HG03159 (cell line): ENCODE data around the gene CTNS.

ENCODE experiments used
- ATAC-seq: cut with Tn5 transposase; IDR thresholded peaks from one replicate; pipeline ENCODE4 v1.9.1; 2021; ENCODE audit warnings: mild to moderate bottlenecking, moderate library complexity; ENCODE audit not compliant: unreplicated experiment

CTNS gene

DNA sequence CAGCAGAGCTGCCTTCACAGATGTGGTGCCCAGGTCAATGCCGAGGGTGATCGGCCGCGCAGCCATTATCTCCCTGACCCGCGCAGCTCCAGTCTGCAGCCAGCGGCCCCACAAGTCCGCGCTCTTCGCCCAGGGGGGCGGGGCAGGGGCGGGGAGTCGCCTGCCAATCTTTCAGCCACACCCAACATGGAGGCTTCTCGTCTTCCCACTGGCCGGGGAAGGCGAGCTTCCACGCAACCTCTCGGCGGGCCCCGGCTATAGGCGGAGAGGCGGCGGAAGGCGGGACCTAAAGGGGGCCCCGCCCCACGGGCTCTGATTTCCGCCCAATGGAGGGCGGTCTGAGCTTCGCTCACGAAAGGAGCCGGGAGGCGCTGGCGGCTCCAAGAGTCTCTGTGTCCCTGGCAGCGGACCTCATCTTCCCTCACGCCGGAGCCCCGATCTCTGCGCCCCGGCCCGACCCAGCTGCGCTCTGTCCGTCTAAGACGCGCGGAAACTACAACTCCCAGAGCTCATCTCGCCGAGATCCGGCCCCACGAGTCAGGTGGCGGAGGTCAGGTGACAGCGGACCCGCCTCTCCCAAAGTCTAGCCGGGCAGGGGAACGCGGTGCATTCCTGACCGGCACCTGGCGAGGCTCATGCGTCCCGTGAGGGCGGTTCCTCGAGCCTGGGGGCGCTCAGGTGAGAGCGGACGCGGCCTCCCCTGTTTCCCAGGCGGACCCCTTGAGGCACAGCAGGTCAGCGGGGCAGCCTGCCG lies at the start of gene CTNS, which contains the start of gene SHPK:
TSS of gene CTNS (plus strand) at position 607 of the 754 bp plus-strand sequence. CDS start 3,447 bp downstream, outside the sequence.
TSS of gene SHPK (minus strand) at position 97 of the 754 bp plus-strand sequence. CDS start at position 66, 31 bp downstream.
- peak; percentile 89 for ATAC-seq

DNA sequence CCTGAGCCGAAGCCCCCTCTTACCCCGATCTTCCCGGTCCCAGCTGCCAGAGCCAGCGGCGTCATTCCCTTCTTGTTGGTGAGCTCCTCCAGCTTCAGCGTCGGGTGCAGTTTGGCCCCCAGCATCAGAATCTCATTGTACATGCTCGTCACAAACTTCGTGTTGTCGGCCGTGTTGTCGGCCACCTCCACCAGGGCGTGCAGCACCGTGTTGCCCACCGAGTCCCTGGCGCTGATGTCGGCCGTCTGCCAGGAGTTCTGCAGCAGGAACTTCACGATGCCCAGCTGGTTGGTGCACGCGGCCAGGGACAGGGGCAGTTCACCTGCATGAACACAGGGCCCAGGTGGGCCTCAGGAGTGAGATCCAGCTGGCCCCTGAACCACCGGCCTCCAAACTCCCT lies 46.8 kb upstream of the CTNS start:
- ATAC-seq: no peak

DNA sequence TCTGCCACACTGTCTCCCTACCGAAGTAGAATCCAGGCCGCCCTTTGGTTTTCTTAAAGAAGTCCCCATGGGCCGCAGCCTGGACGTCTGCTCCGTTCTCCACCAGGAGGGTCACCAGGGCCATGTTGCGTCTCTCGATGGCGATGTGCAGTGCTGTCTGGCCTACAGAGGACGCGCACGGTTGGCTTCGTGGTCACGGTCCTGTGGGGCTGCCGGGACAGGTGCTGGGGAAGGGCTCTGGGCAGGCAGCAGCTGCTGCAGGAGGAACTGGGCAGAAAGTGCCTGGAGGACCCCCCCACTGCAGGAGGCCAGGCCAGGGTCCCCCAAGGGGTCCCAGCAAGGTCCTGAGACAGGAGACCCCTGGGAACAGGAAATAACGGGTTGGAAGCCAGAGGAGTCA lies 46.3 kb upstream of the CTNS start:
- ATAC-seq: no peak

DNA sequence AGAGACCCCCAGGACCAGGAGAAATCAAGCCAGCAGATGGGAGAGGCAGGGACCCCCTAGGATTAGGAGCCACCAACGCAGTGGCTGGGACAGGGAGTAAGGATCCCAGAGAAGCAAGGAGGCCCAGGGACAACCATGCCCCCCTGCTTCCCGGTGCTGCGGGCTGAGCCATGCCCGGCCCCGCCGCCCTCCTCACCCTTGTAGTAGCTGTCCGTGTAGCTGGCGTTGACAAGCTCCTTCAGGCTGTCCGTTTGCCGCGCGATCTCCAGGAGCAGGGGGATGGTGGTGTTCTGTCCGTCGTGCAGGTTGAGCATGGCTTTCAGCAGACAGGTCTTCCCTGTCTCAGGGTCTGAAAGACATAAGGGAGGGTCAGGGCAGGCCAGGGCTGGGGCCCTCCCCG lies 45.8 kb upstream of the CTNS start:
- ATAC-seq: no peak

DNA sequence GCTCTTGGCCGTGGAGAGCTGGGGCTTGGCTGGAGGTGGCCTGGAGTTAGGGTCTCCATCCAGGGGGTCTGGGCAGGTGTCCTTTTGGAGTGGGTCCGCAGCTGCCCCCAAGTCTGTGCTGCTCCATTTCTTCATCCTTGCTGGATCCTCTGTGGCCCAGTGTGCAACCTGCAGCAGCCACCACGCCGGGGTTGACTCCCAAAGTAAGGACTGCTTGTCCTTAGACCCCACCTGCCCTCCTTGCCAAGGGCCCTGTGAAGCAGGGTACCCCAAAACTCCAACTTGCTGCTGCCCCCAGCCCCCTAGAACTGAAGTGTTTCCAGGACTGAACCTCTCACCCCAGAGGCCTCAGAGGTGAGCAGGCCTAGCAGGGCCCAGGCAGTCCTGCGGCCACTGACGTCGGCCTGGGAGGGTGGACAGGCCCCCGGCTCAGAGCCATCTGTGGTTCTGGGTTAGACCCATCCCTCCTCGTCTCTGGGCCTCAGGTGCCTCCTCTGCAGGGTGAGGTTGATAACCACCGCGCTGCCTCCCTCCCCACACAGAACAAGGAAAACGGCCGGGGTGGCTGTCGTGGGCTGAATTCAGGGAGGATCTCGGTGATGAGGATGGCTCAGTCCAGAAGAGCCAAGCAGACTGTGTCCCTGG lies 44.2 kb upstream of the CTNS start:
- no peak for ATAC-seq

DNA sequence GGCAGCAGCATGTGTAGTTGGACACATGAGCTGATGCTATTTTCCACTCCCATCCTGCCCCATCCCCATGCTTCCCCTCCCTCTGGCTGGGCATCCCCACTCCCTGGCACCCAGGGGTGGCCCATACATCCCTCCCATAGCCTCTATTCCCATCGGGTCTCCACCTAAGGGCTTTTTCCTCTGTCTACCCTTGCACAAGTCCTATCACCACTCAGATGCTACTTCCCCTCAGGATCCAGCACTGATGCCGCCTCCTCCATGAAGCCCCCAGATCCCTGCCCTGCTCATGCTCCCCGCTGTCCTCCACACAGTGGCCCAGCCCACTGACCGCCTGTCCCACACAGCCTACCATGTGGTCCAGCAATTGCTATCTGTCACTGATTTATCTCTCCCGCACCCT lies 43.2 kb upstream of the CTNS start:
- no peak for ATAC-seq

DNA sequence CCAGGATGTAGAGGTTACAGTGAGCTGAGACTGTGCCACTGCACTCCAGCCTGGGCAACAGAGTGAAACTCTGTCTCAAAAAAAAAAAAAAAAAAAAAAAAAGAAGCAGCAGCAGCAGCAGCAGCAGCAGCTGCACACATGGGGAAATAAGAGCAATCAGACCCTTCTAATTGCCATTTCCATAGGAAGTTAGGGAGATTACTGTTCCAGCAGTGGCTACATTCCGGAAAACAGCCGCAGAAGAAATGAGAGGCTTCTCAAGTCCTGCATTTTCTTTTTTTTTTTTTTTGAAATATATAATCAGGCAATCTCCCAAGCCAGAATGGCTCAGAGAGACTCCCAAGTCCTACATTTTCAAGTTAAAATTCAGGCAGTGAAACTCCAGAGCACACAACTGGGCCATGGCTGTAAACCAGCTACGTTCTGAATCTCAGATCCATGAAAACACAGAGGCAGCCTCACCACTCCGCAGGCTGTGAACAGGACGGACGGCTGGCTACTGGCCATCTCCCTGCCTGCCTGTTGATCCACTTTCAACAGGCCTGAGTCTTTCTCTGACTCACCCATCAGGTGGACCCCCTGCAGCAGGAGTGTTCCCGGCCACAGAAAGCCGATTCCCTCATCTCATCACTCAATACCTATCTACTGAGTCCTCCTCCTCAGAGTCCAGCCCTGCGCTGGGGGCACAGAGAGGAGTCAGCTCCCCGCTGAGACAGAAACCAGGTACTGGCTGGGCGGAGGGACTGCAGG lies 42.3 kb upstream of the CTNS start:
- no peak for ATAC-seq

DNA sequence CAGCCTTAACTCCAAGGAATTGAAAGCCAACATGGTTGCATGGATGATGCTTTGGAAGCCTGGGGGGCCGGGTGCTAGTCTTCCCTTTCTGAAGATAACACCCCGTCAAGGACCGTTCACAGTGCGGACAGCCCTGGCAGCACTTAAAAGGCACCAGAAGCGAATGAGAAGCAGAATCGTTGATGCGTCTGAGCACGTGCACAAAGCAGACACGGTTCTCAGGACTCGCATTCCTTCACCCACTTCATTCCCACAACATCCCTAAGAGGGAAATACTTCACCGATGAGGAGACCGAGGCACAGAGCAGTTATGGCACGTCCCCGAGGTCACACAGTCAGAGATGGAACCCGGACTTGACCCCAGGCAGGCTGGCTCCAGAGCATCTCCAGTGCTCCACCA lies 41.6 kb upstream of the CTNS start:
- no peak for ATAC-seq

DNA sequence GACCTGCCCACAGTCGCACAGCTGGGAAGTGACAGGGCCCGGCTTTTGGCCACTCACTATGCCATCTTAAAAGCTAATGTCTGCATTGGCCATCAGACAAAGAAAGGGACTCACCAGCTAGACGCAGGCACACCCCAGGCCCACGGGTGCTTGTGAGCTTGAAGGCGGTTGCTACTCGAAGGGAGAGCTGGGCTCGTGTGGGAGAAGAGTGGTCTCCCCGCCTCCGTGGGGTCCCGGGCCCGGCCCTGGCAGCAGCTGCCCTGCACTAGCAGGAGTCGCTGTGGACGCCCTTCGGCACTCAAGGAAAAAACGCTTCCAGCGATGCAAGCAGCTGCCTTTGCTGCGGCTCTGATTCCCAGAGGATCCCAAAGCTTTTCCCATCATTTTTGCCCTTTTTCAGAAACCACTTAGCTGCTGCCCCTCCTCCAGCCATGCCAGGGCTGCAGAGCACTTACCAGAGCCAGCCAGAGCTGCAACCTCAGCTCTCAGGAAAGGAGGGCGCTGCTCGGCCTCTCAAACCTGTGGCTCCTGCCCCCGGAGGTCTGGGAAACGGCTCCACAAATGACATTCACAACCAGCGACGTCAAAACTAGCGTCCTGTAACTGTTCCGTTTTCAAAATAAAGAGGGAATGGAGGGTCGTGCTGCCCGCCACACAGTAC lies 39.6 kb upstream of the CTNS start:
- no peak for ATAC-seq

DNA sequence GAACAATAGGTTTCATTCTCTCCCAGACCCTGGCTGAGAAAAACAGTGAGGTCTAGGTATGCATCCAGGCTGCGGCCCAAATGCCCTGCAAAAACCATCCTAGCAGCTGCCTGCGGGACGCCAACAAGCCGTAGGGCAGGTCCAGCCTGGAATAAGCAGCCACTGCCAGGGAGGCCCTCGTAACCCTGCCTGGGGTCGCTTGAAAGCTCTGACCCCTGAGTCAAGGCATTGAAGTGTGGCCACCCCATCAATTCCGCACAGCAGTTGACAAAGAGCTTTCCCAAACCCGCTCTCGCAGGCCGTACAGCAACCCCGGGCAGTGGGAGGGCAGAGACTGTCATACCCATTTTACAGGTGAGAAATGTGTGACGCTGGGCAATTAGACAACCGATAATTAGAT lies 38.5 kb upstream of the CTNS start:
- ATAC-seq: no peak

DNA sequence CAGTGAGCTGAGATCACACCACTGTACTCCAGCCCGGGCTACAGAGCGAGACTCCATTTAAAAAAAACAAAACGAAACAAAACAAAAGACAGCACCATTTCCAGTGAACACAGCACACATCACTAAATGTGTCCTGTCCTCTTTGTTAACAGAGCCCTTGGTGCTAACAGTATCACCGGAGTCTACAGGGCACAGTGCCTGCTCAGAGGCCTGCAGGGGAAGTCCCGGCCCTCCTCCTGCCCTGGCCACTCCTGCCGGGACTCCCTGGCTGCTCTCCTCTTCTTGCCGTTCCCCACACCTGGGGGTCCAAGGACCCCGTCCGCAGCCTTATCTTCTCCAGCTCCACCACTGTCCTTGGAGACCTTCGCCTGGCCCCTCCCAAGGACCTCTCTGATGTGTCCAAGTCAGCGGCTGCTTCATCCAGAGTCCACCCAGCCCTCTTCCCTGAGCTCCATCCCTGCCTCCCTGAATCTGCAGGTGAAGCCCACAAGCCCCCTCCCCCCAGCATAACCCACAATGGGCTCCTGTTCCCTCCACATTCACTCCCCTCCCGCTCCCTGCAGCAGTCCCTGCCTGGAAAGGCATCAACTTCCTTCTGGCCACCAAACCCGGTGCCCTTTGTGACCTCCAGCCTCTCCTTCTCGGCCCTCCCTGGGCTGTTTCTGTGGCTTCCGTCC lies 35.9 kb upstream of the CTNS start:
- ATAC-seq: no peak

DNA sequence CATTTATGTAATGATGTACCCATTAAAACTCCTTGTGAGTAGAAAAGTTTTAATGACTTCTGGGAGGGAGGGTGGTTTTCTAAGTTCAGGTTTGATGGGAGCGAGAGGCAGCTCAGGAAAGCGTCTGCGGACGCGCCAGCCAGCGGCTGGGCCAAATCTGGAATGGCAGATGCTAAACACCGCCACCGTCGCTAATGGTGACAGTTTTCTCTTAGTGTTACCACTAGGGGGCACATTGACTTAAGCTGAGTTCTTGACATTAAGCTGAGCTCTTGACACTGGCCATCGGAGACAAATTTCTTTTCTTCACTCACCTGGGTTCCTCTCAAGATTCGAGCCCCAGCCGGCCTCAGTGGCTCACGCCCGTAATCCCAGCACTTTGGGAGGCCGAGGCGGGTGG lies 34.1 kb upstream of the CTNS start:
- no peak for ATAC-seq

DNA sequence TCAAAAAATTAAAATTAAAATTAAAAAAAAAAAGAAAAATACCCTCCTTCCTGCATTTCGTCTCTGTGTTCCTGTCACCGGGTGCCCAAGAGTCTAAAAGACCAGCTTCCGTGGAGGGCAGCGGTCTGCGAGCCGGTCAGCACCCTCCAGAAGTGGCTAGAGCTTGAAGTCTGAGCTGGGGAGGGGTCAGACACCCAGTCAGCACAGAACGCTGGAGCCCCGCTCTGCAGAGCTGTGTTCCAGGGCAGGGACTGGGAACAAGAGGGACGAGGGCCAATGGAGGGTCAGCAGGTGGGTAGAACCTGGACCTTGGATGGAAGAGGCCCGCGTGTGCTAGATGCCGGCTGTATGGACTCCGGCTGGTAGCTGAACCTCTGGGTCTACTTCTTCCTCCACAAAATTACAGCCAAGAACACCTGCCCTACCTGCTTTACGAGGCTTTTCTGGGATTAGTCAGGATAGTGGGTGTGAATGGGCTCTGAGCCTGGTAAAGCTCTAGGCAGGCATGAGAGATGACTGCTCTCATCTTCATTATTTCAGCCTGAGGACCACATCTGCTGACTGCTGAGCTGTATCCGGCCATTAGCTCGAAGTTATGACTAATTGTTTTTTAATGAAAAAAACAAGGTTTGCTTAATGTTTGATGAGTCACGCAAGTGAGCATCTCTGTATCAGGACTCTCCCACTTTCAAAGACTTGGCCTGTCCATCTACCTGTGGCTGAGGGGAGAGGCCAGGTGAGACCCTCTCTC lies 33.3 kb upstream of the CTNS start:
- ATAC-seq: no peak

DNA sequence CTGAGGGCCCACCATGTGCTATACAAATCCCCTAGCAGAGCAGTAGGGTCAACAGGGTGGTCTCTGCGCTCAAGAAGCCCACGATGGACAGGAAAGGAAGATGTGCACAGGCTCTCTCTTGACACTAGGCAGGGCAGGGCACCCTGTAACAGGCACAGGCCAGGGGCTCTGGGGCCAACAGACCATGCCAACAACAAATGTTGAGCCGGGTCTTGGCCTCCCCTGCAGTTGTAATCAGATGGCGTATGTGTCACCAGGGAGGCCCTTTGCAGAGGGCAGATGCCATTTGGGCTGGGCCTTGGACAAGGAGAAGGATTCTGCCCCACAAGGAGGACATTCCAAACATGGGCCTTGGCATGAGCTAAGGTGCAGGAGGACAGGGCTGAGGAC lies 32.7 kb upstream of the CTNS start:
- no peak for ATAC-seq

DNA sequence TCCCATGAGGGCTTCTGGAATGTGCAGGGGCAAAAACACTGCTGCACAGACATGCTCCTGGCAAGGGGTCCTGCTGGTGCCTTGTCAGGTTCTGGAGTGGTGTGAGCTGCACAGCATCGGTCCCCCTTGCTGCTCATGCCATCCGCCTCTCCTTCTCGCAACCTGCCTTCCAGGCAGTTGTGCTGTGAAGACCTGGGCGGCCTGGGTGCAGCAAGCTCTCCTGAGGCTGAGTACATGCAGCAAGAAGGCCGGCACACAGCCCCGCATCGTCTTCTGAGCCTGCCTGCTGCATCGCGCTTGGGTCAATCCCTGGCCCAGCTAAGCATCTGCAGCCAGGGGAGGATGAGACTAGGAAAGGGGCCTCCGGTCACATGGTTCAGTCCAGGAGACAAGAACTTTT lies 26.9 kb upstream of the CTNS start:
- no peak for ATAC-seq

DNA sequence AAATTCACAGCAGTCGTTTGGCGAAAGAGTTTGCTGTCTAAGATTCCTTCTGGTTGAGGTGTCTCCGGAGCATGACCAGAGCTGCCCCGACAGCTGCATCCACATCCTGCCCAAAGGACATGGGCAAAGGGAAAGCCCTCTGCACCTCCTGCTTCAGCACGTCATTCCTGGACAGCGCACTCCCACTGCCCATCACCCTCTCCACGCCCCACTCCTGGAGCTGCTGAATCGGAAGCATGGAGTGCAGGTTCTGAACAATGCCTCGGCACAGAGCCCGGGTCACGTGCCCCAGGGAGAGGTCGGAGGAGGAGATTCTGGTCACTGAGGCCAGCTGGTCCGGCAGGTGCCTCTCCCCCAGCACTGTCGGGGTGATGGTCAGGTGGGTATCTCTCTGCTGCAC lies 26.0 kb upstream of the CTNS start:
- no peak for ATAC-seq

DNA sequence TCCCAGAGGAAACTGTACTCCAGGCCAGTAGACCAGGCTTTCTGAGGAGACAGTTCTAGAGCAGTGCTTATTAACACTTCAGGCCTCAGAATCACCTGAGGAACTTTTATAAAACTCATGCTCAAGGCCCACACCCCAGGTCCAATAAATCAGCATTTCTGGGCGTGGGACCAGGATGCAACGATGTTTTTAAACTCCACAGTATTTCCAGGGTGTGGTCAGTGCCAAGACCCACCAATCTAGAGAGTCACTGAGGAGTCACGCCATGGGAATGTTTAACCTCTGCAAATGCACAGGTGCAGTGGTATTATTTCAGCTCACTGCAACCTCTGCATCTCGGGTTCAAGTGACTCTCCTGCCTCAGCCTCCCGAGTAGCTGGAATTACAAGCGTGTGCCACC lies 23.4 kb upstream of the CTNS start:
- ATAC-seq: no peak

DNA sequence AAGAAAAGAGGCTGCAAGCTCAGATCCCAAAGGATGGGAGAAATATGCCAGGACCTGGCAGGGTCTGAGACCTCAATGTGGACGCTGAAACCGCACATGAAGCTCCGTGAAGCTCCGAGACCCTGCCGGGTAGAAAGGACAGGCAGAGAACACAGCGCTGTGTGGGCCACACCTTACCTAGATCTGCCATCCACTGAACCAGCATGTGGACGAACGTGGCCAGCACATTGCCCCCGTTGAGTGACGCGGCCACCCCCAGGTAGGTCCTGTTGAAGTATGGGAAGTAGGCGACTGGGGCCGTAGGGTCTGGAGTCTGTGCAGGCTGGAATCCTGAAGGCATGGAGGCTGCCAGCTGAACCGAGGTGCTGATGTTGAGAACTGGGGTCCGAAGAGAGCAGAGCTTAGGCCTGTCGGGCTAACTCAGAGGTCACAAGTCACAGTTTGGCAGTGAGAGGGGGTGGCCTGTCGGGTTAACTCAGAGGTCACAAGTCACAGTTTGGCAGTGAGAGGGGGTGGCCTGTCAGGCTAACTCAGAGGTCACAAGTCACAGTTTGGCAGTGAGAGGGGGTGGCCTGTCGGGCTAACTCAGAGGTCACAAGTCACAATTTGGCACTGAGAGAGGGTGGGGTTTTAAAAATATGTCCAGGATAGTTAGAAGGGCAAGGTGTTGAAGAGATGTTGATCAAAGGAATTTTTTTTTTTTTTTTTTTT lies 21.2 kb upstream of the CTNS start:
- no peak for ATAC-seq

DNA sequence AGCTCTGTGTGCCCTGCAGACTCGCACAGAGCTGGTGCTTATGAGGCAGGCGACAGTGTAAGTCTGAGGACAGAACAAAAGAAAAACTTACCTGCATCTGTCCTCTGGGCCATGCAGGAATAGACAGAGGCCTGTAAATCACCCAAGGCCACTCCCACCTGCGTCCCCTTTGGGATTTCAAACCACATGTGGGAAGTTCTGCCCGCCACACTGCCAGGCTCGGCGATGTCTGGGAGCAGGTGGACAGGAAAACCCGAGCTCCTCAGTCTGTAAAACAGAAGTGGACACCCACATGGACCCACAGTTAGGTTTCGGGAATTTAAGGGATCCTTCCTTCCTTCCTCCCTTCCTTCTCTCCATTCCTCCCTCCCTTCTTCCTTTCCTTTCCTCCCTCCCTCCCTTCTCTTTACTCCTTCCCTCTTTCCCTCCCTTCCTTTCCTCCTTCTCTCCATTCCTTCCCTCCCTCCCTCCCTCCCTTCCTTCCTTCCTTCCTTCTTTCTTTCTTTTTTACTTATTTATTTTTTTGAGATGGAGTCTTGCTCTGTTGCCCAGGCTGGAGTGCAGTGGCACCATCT lies 15.3 kb upstream of the CTNS start:
- ATAC-seq: no peak
